ENCODE results near the gene TRPV5.
A peak's percentile ranks its signal among the peaks of the same experiment; 100 is the strongest.

The TRPV5 gene

DNA sequence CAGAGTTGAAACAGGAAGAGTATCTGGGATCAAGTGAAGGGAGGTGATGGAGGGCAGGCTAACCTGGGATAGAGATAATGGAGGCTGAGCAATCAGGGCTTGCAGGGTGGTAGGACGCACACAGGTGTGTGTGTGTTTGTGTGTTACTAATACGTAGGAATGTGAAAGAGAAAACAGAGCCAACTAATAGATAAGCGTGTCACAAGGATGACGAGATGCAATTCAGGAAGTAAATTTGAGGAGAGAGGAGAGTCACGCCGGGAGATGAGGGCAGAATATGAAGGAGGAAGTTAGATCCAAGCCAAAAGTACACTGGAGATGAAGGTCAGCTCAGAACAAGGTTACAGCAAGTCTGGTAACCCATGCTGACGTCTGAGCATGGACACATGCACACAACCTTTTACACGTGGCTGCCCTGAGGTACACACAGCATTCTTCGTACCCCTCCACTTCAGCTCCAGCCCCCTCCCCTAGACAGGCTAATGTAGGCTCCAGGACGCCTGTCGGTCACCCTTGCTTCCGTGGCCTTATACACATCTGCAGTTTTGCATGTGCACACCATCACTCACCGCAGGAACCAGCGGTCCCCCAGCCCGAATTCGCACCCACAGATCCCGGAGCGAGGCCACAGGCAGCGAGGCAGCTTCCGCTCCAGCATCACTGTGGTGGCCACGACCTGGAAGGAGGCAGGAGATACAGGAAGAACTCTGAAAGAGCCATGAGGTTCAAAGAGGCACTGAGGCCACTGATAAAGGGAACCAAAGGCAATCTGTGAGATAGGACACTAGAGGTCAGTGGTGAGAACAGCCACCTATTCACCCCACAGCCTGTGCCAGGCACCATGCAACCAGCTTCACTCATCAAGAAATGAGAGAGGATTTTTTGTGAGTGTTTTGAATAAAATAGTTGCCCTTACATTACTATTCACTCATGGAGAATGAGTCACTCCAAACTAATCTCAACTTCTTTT, 24.3 kb downstream of the TRPV5 start:
- Histone ChIP-seq H3K4me3 (replicated peaks; ENCODE audit: low read depth, low read length) (no peak overlapping the region), H3K36me3 (ENCODE audit: control insufficient read depth, insufficient read depth, low read length) (no peaks in the 10 kb centered on the region), H3K27me3 (replicated peaks; ENCODE audit: control insufficient read depth, insufficient read depth, low read length) (no peaks in the 10 kb centered on the region)
- DNase-seq (ENCODE audit: extremely low read depth, insufficient read length): no peak
- TF ChIP-seq, protein P1, sequence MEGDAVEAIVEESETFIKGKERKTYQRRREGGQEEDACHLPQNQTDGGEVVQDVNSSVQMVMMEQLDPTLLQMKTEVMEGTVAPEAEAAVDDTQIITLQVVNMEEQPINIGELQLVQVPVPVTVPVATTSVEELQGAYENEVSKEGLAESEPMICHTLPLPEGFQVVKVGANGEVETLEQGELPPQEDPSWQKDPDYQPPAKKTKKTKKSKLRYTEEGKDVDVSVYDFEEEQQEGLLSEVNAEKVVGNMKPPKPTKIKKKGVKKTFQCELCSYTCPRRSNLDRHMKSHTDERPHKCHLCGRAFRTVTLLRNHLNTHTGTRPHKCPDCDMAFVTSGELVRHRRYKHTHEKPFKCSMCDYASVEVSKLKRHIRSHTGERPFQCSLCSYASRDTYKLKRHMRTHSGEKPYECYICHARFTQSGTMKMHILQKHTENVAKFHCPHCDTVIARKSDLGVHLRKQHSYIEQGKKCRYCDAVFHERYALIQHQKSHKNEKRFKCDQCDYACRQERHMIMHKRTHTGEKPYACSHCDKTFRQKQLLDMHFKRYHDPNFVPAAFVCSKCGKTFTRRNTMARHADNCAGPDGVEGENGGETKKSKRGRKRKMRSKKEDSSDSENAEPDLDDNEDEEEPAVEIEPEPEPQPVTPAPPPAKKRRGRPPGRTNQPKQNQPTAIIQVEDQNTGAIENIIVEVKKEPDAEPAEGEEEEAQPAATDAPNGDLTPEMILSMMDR (IDR thresholded peaks at IDR 0.05; ENCODE audit: insufficient read depth, low read length, poor library complexity, severe bottlenecking): peak; percentile 55

DNA sequence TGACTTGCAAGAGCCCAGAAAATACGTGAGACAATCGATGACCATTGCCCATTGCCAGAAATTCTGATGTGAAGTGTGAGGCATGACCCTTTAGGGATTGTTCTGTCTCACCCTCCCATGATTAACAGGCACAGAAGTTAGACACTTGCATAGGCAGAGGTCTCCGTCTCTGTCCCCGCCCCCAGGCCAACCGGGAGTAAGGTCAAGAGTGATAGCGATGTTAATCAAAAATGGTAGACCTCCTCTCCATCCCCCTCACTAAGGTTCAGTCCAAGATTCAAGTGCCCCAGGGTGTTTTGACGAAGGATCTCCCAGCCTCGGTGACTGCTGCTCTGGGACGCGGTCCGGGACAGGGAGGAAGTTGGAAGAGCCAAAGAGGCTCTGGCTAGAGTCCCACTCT, 25.3 kb downstream of the TRPV5 start:
- Histone ChIP-seq H3K36me3 (ENCODE audit: control insufficient read depth, insufficient read depth, low read length) (no peaks in the 10 kb centered on the region), H3K27me3 (replicated peaks; ENCODE audit: control insufficient read depth, insufficient read depth, low read length) (no peaks in the 10 kb centered on the region), H3K4me3 (replicated peaks; ENCODE audit: low read depth, low read length) (no peak overlapping the region)
- TF ChIP-seq, protein P1 (IDR thresholded peaks at IDR 0.05; ENCODE audit: insufficient read depth, low read length, poor library complexity, severe bottlenecking): no peak
- no peak for DNase-seq (ENCODE audit: extremely low read depth, insufficient read length)

DNA sequence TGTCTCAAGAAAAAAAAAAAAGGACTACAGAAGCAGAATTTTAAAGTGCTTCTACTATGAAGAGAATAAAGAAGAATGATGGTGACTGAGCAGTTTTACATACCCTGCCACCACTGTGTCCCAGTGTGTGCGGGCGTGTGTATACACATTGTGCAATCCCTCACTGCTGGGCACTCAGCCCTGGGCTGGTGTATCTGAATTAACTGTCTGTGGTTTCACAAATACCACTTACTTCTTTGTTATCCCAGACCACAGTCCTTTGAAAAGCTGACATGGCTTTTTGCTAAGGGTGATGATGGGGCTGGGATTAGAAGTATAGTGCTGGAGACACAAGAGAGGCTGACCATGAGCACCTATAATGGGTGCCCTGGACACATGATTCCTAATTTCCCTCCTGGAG, 26.9 kb downstream of the TRPV5 start:
- no peaks in the 10 kb centered on the region for H3K36me3 ChIP-seq (ENCODE audit: control insufficient read depth, insufficient read depth, low read length)
- no peak for DNase-seq (ENCODE audit: extremely low read depth, insufficient read length)
- no peak overlapping the region for H3K4me3 ChIP-seq (replicated peaks; ENCODE audit: low read depth, low read length)
- TF ChIP-seq, protein P1 (IDR thresholded peaks at IDR 0.05; ENCODE audit: insufficient read depth, low read length, poor library complexity, severe bottlenecking): no peak
- H3K27me3 ChIP-seq (replicated peaks; ENCODE audit: control insufficient read depth, insufficient read depth, low read length): no peaks in the 10 kb centered on the region

DNA sequence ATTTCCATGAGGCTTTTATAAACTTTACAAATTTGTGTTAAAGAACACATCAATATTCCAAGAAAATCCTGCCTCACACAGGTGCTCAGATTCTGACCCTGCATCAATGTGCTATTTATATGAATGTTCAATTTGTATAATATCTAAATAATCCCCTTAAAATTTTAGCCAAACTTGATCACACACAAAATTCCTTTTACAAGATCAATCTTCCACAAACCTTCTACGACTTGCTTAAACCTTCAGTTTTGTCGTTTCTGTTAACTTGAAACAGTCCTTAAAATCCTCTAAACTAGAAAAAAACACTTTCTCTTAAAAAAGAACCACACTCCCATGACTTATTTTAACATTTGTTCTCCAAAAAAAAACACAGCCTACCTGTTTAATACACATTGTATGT, 27.8 kb downstream of the TRPV5 start:
- Histone ChIP-seq H3K36me3 (ENCODE audit: control insufficient read depth, insufficient read depth, low read length) (no peaks in the 10 kb centered on the region), H3K27me3 (replicated peaks; ENCODE audit: control insufficient read depth, insufficient read depth, low read length) (no peaks in the 10 kb centered on the region), H3K4me3 (replicated peaks; ENCODE audit: low read depth, low read length) (no peak overlapping the region)
- DNase-seq (ENCODE audit: extremely low read depth, insufficient read length): no peak
- TF ChIP-seq, protein P1 (IDR thresholded peaks at IDR 0.05; ENCODE audit: insufficient read depth, low read length, poor library complexity, severe bottlenecking): no peak

DNA sequence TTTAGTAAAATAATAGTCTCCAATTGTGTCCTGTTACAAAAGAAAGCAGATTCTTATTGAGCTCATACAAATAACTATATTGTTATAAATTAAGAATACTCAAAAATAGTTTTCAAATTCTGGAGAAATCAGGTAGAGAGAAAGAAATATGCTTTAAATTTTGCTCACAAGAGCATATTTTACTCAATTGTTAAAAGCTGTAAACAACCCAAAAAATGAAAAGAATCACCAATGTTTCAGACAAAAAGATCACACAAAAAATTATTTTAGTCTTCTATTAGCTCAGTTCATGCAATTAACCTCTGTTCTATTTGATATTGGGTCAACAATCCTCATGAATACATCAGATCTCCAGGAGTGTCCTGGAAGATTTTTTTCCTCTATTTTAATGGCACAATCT, 29.4 kb downstream of the TRPV5 start:
- TF ChIP-seq, protein P1 (IDR thresholded peaks at IDR 0.05; ENCODE audit: insufficient read depth, low read length, poor library complexity, severe bottlenecking): no peak
- Histone ChIP-seq H3K36me3 (ENCODE audit: control insufficient read depth, insufficient read depth, low read length) (no peaks in the 10 kb centered on the region), H3K27me3 (replicated peaks; ENCODE audit: control insufficient read depth, insufficient read depth, low read length) (no peaks in the 10 kb centered on the region; the same call in 1 of the 2 replicates), H3K4me3 (replicated peaks; ENCODE audit: low read depth, low read length) (no peak overlapping the region)
- DNase-seq (ENCODE audit: extremely low read depth, insufficient read length): no peak

Data from GM06990 (cell line).